GM18951 (cell line): ENCODE measurements around the gene PNMA8C.

Experiments
- POLR2A ChIP-seq: IDR thresholded peaks from 4 replicates; pipeline ENCODE4 v1.6.1; 2011; ENCODE audit warnings: mild to moderate bottlenecking; ENCODE audit not compliant: insufficient read length, insufficient read depth; ENCODE audit errors: extremely low read depth
- in situ Hi-C: fragments of 300-500 bp; cut with MboI; formaldehyde crosslinking; loops from one replicate; pipeline ENCODE4 v1.12.0; 2022; ENCODE audit warnings: low sequenced_read_pairs, mixed read lengths, inconsistent platforms; ENCODE audit not compliant: unreplicated experiment

The PNMA8C gene

GRCh38 chr19:46393456-46394401 is 35.0 kb downstream of the PNMA8C start:
- in situ Hi-C loops = no loop called here
- no peak for TF ChIP-seq POLR2A

- TF ChIP-seq POLR2A = no peak
- in situ Hi-C loops = no loop called here
These were observed 35.9 kb downstream of the PNMA8C start for GRCh38 chr19:46392837-46393236.

GRCh38 chr19:46392252-46392801 is 36.4 kb downstream of the PNMA8C start:
- in situ Hi-C loops = no loop called here
- no peak for TF ChIP-seq POLR2A

GRCh38 chr19:46391296-46392251 is 37.2 kb downstream of the PNMA8C start:
- TF ChIP-seq POLR2A = no peak
- in situ Hi-C loops = no loop called here

GRCh38 chr19:46390866-46391265 is 37.9 kb downstream of the PNMA8C start:
- no peak for TF ChIP-seq POLR2A
- in situ Hi-C loops = no loop called here

- TF ChIP-seq POLR2A = no peak
- in situ Hi-C loops = no loop called here
These were observed 38.4 kb downstream of the PNMA8C start for GRCh38 chr19:46390121-46390858.

GRCh38 chr19:46388311-46389095 is 40.2 kb downstream of the PNMA8C start:
- no peak for TF ChIP-seq POLR2A

GRCh38 chr19:46387713-46388130 is 41.0 kb downstream of the PNMA8C start:
- in situ Hi-C loops = no loop called here
- TF ChIP-seq POLR2A = no peak

More at GRCh38 chr19:46388311-46389095, 40.2 kb downstream of the PNMA8C start:
- in situ Hi-C loops = no loop called here

- in situ Hi-C loops = no loop called here
- no peak for TF ChIP-seq POLR2A
These were observed 41.6 kb downstream of the PNMA8C start for GRCh38 chr19:46386996-46387712.

- no peak for TF ChIP-seq POLR2A
- in situ Hi-C loops = no loop called here
These were observed 42.6 kb downstream of the PNMA8C start for GRCh38 chr19:46386151-46386550.

GRCh38 chr19:46385636-46386035 is 43.1 kb downstream of the PNMA8C start:
- TF ChIP-seq POLR2A = no peak
- in situ Hi-C loops = no loop called here

- no peak for TF ChIP-seq POLR2A
- in situ Hi-C loops = no loop called here
These were observed 44.3 kb downstream of the PNMA8C start for GRCh38 chr19:46384396-46384795.
